GM23338 (cell line): ENCODE data around the gene GAL3ST2. TPM values are rescaled to one million over a fixed set of nuclear protein-coding genes. Genes with fewer than 3 reads are reported as not detected.

ENCODE experiments used
- ATAC-seq: fragments of 200-7000 bp; cut with Tn5 transposase; 3 replicates; pipeline ENCODE4 v1.9.1; 2020
- DNase-seq: peaks from one replicate; pipeline ENCODE4 v3.0.0-alpha.2; 2015; ENCODE audit warnings: low spot score
- H2AFZ ChIP-seq: fragments of 200-600 bp; sonication (generic); 2 replicates; pipeline ENCODE4 v1.8.0; 2016; ENCODE audit warnings: antibody characterized with exemption, mild to moderate bottlenecking, moderate library complexity
- H3F3A ChIP-seq: fragments of 200-600 bp; sonication (generic); replicated peaks from 2 replicates; pipeline ENCODE4 v1.8.0; 2017; ENCODE audit warnings: antibody characterized with exemption, mixed run types, low read depth
- H3K27ac ChIP-seq: fragments of 200-600 bp; sonication (generic); 2 replicates; pipeline ENCODE4 v1.6.1; 2016; ENCODE audit warnings: low read depth
- H3K27me3 ChIP-seq: fragments of 200-600 bp; sonication (generic); 2 replicates; pipeline ENCODE4 v1.8.0; 2016; ENCODE audit warnings: mild to moderate bottlenecking, mixed run types, moderate library complexity; ENCODE audit not compliant: insufficient read depth
- H3K36me3 ChIP-seq: fragments of 200-600 bp; sonication (generic); 2 replicates; pipeline ENCODE4 v1.8.0; 2016; ENCODE audit warnings: mild to moderate bottlenecking; ENCODE audit not compliant: insufficient read depth
- H3K4me1 ChIP-seq: fragments of 200-600 bp; sonication (generic); 2 replicates; pipeline ENCODE4 v1.8.0; 2016; ENCODE audit warnings: mild to moderate bottlenecking, moderate library complexity; ENCODE audit not compliant: insufficient read depth
- H3K4me2 ChIP-seq: fragments of 200-600 bp; sonication (generic); 2 replicates; pipeline ENCODE4 v1.7.1; 2017; ENCODE audit warnings: mixed run types
- H3K4me3 ChIP-seq: fragments of 200-600 bp; sonication (generic); 2 replicates; pipeline ENCODE4 v1.6.1; 2016; ENCODE audit warnings: mixed run types
- H3K79me2 ChIP-seq: fragments of 200-600 bp; sonication (generic); replicated peaks from 2 replicates; pipeline ENCODE4 v1.8.0; 2017; ENCODE audit warnings: mild to moderate bottlenecking; ENCODE audit not compliant: insufficient read depth
- H3K9me2 ChIP-seq: fragments of 200-600 bp; sonication (generic); 2 replicates; pipeline ENCODE4 v1.8.0; 2017; ENCODE audit not compliant: insufficient read depth
- H4K20me1 ChIP-seq: fragments of 200-600 bp; sonication (generic); replicated peaks from 2 replicates; pipeline ENCODE4 v1.8.0; 2017; ENCODE audit warnings: mild to moderate bottlenecking; ENCODE audit not compliant: insufficient read depth
- H3K27ac Mint-ChIP-seq: 2 replicates; pipeline ENCODE4 v1.8.0; 2020; ENCODE audit warnings: inconsistent platforms, mild to moderate bottlenecking, moderate library complexity, mixed read lengths
- H3K27me3 Mint-ChIP-seq: 3 replicates; pipeline ENCODE4 v1.8.0; 2022; ENCODE audit warnings: low read depth, mild to moderate bottlenecking, moderate library complexity, mixed read lengths, inconsistent platforms; ENCODE audit not compliant: insufficient read depth, poor library complexity
- H3K36me3 Mint-ChIP-seq: 3 replicates; pipeline ENCODE4 v1.8.0; 2021; ENCODE audit warnings: low read depth, mild to moderate bottlenecking, inconsistent platforms, moderate library complexity, mixed read lengths
- H3K4me1 Mint-ChIP-seq: 3 replicates; pipeline ENCODE4 v1.8.0; 2020; ENCODE audit warnings: mild to moderate bottlenecking, inconsistent platforms, mixed read lengths
- H3K4me3 Mint-ChIP-seq: 3 replicates; pipeline ENCODE4 v1.8.0; 2021; ENCODE audit warnings: moderate library complexity, mild to moderate bottlenecking, inconsistent platforms, mixed read lengths
- H3K9me3 Mint-ChIP-seq: 3 replicates; pipeline ENCODE4 v1.8.0; 2020; ENCODE audit warnings: moderate library complexity, mild to moderate bottlenecking, inconsistent platforms, mixed read lengths
- CREB1 ChIP-seq: fragments of 250-450 bp; sonication (Bioruptor Pico); IDR thresholded peaks from 2 replicates; pipeline ENCODE4 v1.5.0; 2020; ENCODE audit warnings: low read depth, mild to moderate bottlenecking, moderate library complexity
- CTCF ChIP-seq, 2 experiments: fragments of 200-600 bp in 1 of 2; sonication (generic) in 1 of 2; conservative IDR thresholded peaks; 2 replicates each; pipeline versions ENCODE4 v1.5.1 to v1.6.1; 2016 to 2017; ENCODE audit warnings: antibody characterized with exemption in 2 of 2, low read depth in 2 of 2, mild to moderate bottlenecking in 2 of 2, moderate library complexity in 1 of 2
- ETS1 ChIP-seq: IDR thresholded peaks from 2 replicates; pipeline ENCODE4 v1.6.1; 2016; ENCODE audit warnings: antibody characterized with exemption
- EZH2 ChIP-seq: fragments of 200-600 bp; sonication (generic); IDR thresholded peaks from one replicate; pipeline ENCODE4 v1.8.0; 2017; ENCODE audit warnings: antibody characterized with exemption, mild to moderate bottlenecking, low read depth; ENCODE audit not compliant: unreplicated experiment
- EZH2phosphoT487 ChIP-seq: fragments of 200-600 bp; sonication (generic); IDR thresholded peaks from one replicate; pipeline ENCODE4 v1.8.1; 2018; ENCODE audit warnings: antibody characterized with exemption; ENCODE audit not compliant: unreplicated experiment
- JUNB ChIP-seq: IDR thresholded peaks from one replicate; pipeline ENCODE4 v1.6.1; 2016; ENCODE audit warnings: antibody characterized with exemption; ENCODE audit not compliant: unreplicated experiment
- NANOG ChIP-seq: IDR thresholded peaks from 2 replicates; pipeline ENCODE4 v1.6.1; 2016; ENCODE audit warnings: antibody characterized with exemption, borderline replicate concordance
- POLR2AphosphoS5 ChIP-seq: IDR thresholded peaks from 2 replicates; pipeline ENCODE4 v1.6.1; 2016; ENCODE audit warnings: antibody characterized with exemption, low read depth
- REST ChIP-seq: IDR thresholded peaks from one replicate; pipeline ENCODE4 v1.6.1; 2018; ENCODE audit warnings: antibody characterized with exemption; ENCODE audit not compliant: unreplicated experiment
- STAT1 ChIP-seq: IDR thresholded peaks from one replicate; pipeline ENCODE4 v1.6.1; 2016; ENCODE audit warnings: antibody characterized with exemption; ENCODE audit not compliant: unreplicated experiment
- ZNF114 ChIP-seq: fragments of 250-450 bp; sonication (Bioruptor Pico); IDR thresholded peaks from 2 replicates; pipeline ENCODE4 v1.5.0; 2020; ENCODE audit warnings: mild to moderate bottlenecking, moderate library complexity
- ZNF331 ChIP-seq: fragments of 250-450 bp; sonication (Bioruptor Pico); IDR thresholded peaks from 2 replicates; pipeline ENCODE4 v1.5.0; 2020; ENCODE audit warnings: low read depth, mild to moderate bottlenecking, moderate library complexity
- polyA plus RNA-seq: library from polyadenylated mRNA; unstranded; fragments of >200 nt; fragmentation: Nextera tagmentation; extraction: Ambion mirVana; gene quantifications from 2 replicates; pipeline ENCODE4 v1.2.1, GENCODE V29; 2016
- total RNA-seq: library from RNA; depleted of rRNA; stranded (reverse); fragments of >200 nt; shearing (Covaris generic); gene quantifications from 2 replicates; pipeline ENCODE4 v1.2.3, GENCODE V29; 2014

Gene GAL3ST2
- total and polyA plus RNA-seq, 2 experiments from 2014 or later: 0.19 to 0.24 TPM

GRCh38 chr2:241796610-241797138, 20.1 kb downstream of the GAL3ST2 start (continued):
- no peak for TF ChIP-seq REST
- no peak for TF ChIP-seq ETS1
- no peak for TF ChIP-seq ZNF331 (CRISPR knock-in tag)

- Histone ChIP-seq H3K4me3 (no peak overlapping the region), H3K9me2 (no peaks in the 10 kb centered on the region), H3K4me2 (no peak overlapping the region), H3K4me1 (peaks cover 8% of the 10 kb centered on the region; the same call in 1 of the 2 replicates), H3K27me3 (peaks cover under 1% of the 10 kb centered on the region; the same call in 1 of the 2 replicates), H3K36me3 (no peaks in the 10 kb centered on the region), H3F3A (peaks cover 4% of the 10 kb centered on the region; the same call in 1 of the 2 replicates), H2AFZ (no peak overlapping the region), H4K20me1 (no peaks in the 10 kb centered on the region), H3K27ac (no peak overlapping the region), H3K79me2 (no peaks in the 10 kb centered on the region)
- Mint-ChIP-seq H3K27me3 (peaks cover 10% of the 10 kb centered on the region), H3K4me3 (no peak overlapping the region), H3K9me3 (no peaks in the 10 kb centered on the region; the same call in 2 of the 3 replicates), H3K27ac (no peak overlapping the region), H3K4me1 (peaks cover 15% of the 10 kb centered on the region), H3K36me3 (no peaks in the 10 kb centered on the region; the same call in 2 of the 3 replicates)
- DNase-seq: no peak
- no peak for ATAC-seq
- TF ChIP-seq EZH2phosphoT487 (no peak), CTCF (conservative IDR thresholded peaks at IDR 0.05; ENCODE audit: low read depth in 2 of 2) (no peak), ETS1 (no peak), STAT1 (no peak), POLR2AphosphoS5 (no peak), ZNF331 (CRISPR knock-in tag) (no peak), ZNF114 (CRISPR knock-in tag) (no peak), EZH2 (no peak), JUNB (no peak), CREB1 (no peak), REST (no peak), NANOG (no peak)
Observed at GRCh38 chr2:241797441-241798080, 20.9 kb downstream of the GAL3ST2 start.
